CD8-positive, alpha-beta memory T cell (primary cell): ENCODE results near the gene CAMK2N2. TPM values are rescaled to one million over a fixed set of nuclear protein-coding genes. Genes with fewer than 3 reads are reported as not detected.
A peak's percentile ranks its signal among the peaks of the same experiment; 100 is the strongest.
"Not testable (repeated sequence)": the region's sequence is repeated elsewhere in the genome, so short reads cannot be mapped to it uniquely, and the experiment has no call there.

ENCODE experiments used
- CTCF ChIA-PET: fragments of 350-600 bp; sonication (Branson Sonifier 250); formaldehyde crosslinking; loops from one replicate; lab custom pipeline; 2021; ENCODE audit warnings: antibody characterized with exemption; lab: Charles Lee
- POLR2A ChIA-PET: fragments of 350-600 bp; sonication (Branson Sonifier 250); formaldehyde crosslinking; loops from one replicate; lab custom pipeline; 2021; ENCODE audit warnings: antibody characterized with exemption; lab: Charles Lee
- DNase-seq, 5 donors: peaks; one replicate each; pipeline versions ENCODE4 v3.0.0 to v3.0.0-alpha.2; 2020 to 2022; ENCODE audit warnings: mixed read lengths in 1 of 5
- H3K27ac ChIP-seq: one replicate; pipeline ENCODE4 v1.7.0; 2013; ENCODE audit warnings: low read depth, mild to moderate bottlenecking, low read length, moderate library complexity
- H3K27me3 ChIP-seq: 2 replicates; pipeline ENCODE4 v1.7.0; 2013; ENCODE audit warnings: low read length, mild to moderate bottlenecking; ENCODE audit not compliant: insufficient read depth, poor library complexity, severe bottlenecking
- H3K36me3 ChIP-seq: 2 replicates; pipeline ENCODE4 v1.7.0; 2013; ENCODE audit warnings: mild to moderate bottlenecking, low read length, moderate library complexity; ENCODE audit not compliant: insufficient read depth
- H3K4me1 ChIP-seq: 2 replicates; pipeline ENCODE4 v1.7.0; 2013; ENCODE audit warnings: mild to moderate bottlenecking, low read length, moderate library complexity; ENCODE audit not compliant: insufficient read depth
- H3K4me3 ChIP-seq: 2 replicates; pipeline ENCODE4 v1.7.0; 2013; ENCODE audit warnings: mild to moderate bottlenecking, low read length
- H3K9me3 ChIP-seq: 2 replicates; pipeline ENCODE4 v1.7.0; 2013; ENCODE audit warnings: mild to moderate bottlenecking, low read length
- H3K27ac Mint-ChIP-seq, 8 donors: one replicate each; pipeline ENCODE4 v1.8.0; 2020 to 2021; ENCODE audit warnings: mixed read lengths in 8 of 8, mild to moderate bottlenecking in 6 of 8, inconsistent platforms in 3 of 8, moderate library complexity in 3 of 8
- H3K27me3 Mint-ChIP-seq, 2 donors: one replicate each; pipeline ENCODE4 v1.8.0; 2020 to 2021; ENCODE audit warnings: mixed read lengths in 2 of 2, mild to moderate bottlenecking in 1 of 2, moderate library complexity in 1 of 2
- H3K36me3 Mint-ChIP-seq, 3 donors: one replicate each; pipeline ENCODE4 v1.8.0; 2020 to 2021; ENCODE audit warnings: mixed read lengths in 3 of 3, inconsistent platforms in 1 of 3, mild to moderate bottlenecking in 1 of 3
- H3K4me1 Mint-ChIP-seq, 3 donors: one replicate each; pipeline ENCODE4 v1.8.0; 2020 to 2021; ENCODE audit warnings: mixed read lengths in 3 of 3, inconsistent platforms in 1 of 3, mild to moderate bottlenecking in 1 of 3
- H3K4me3 Mint-ChIP-seq, 7 donors: one replicate each; pipeline ENCODE4 v1.8.0; 2020 to 2021; ENCODE audit warnings: mixed read lengths in 7 of 7, mild to moderate bottlenecking in 6 of 7, moderate library complexity in 4 of 7, inconsistent platforms in 2 of 7
- H3K9me3 Mint-ChIP-seq, 5 donors: one replicate each; pipeline ENCODE4 v1.8.0; 2020 to 2022; ENCODE audit warnings: mixed read lengths in 5 of 5, mild to moderate bottlenecking in 3 of 5, moderate library complexity in 2 of 5, inconsistent platforms in 1 of 5
- polyA plus RNA-seq: library from polyadenylated mRNA; unstranded; fragments of 300-500 nt; fragmentation: Illumina TruSeq; gene quantifications from one replicate; pipeline ENCODE4 v1.2.3, GENCODE V29; 2021
- total RNA-seq, 2 experiments: library from RNA; stranded (reverse); gene quantifications; one replicate each; pipeline ENCODE4 v1.2.3, GENCODE V29; 2021

CAMK2N2 gene
- total and polyA plus RNA-seq, 3 experiments from 2014 or later: 0.66 to 0.77 TPM; not detected in 1

DNA sequence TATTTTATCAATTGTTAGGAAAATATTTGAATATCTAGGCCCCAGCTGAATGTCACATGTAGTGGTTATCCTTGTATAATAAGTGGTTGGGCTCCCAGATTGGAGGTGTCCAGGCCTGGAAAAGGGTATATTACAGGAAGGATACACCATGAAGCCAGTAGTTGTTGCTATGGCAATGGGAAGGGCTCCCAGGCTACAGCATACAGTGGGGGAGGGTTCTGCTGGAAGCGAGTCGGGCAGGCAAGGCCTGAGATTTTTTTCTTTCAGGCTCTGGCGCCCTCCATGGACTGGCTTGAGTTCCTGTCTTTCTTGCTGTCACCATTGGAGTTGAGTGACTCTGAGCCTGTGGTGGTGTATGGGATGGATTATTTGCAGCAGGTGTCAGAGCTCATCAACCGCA is 23.3 kb upstream of the CAMK2N2 start:
- Mint-ChIP-seq H3K4me1 (peaks cover 0 to 4% (median 0%) of the 10 kb centered on the region in 3 donors), H3K9me3 (no peaks in the 10 kb centered on the region)

DNA sequence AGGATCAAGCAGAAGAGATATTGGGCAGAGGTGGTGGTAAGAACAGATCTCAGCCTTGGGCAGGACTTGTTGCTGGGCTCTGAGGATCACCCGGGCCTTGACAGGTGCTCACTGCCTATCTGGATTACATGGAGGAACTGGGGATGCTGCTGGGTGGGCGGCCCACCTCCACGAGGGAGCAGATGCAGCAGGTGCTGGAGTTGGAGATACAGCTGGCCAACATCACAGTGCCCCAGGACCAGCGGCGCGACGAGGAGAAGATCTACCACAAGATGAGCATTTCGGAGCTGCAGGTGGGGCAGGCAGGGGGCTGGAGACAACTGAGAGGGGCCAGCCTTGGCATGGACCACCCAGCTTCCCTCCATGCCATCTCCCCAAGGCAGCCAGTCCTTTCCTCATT is 22.3 kb upstream of the CAMK2N2 start:
- CTCF ChIA-PET: interaction anchor here (1.4 kb wide), 1 partner anchor 56 kb away, joined by 3 read pairs; no protein-coding TSS in a partner anchor
- no peak for DNase-seq
- H3K4me1 ChIP-seq: no peaks in the 10 kb centered on the region
- H3K27me3 Mint-ChIP-seq: peaks cover 15 to 16% of the 10 kb centered on the region in 2 donors
- no peaks in the 10 kb centered on the region for H3K9me3 Mint-ChIP-seq
- no peaks in the 10 kb centered on the region for H3K4me1 Mint-ChIP-seq
- H3K4me3 Mint-ChIP-seq: no peak overlapping the region
- no peaks in the 10 kb centered on the region for H3K27me3 ChIP-seq
- H3K27ac Mint-ChIP-seq: peak overlapping the region in 1 of 8 donors; percentile 53
- no peaks in the 10 kb centered on the region for H3K36me3 Mint-ChIP-seq
- POLR2A ChIA-PET: no interaction called here
- H3K36me3 ChIP-seq: no peaks in the 10 kb centered on the region
- no peak overlapping the region for H3K27ac ChIP-seq
- H3K4me3 ChIP-seq: no peak overlapping the region
- H3K9me3 ChIP-seq: no peaks in the 10 kb centered on the region

More for the DNA sequence above, 23.3 kb upstream of the CAMK2N2 start:
- ChIA-PET POLR2A (no interaction called here), CTCF (interaction anchor here (1.4 kb wide), 1 partner anchor 57 kb away, joined by 3 read pairs; no protein-coding TSS in a partner anchor)
- H3K36me3 Mint-ChIP-seq: no peaks in the 10 kb centered on the region
- Histone ChIP-seq H3K4me3 (no peak overlapping the region), H3K36me3 (no peaks in the 10 kb centered on the region), H3K9me3 (no peaks in the 10 kb centered on the region), H3K27ac (no peak overlapping the region), H3K4me1 (no peaks in the 10 kb centered on the region), H3K27me3 (no peaks in the 10 kb centered on the region)
- H3K27me3 Mint-ChIP-seq: peaks cover 16 to 18% of the 10 kb centered on the region in 2 donors
- DNase-seq: no peak
- H3K4me3 Mint-ChIP-seq: no peak overlapping the region
- H3K27ac Mint-ChIP-seq: no peak overlapping the region

DNA sequence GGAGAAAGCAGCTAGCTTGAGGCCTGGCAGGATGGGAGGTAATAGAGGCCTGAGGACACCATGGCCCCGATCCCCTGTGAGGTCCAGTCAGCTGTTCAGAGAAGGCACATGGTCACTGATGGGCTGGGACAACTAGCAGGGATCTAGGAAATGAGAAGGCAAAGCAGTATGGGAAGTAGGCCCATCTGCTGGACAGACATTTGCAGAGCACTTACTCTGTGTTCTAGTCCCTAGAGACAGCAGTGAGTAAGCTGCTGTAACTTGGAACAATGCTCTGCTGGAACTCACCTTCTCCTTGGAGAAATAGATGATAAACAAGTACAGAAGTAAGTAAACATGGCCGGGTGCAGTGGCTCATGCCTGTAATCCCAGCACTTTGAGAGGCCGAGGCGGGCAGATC is 21.6 kb upstream of the CAMK2N2 start:
- H3K27me3 Mint-ChIP-seq: peaks cover 12 to 20% of the 10 kb centered on the region in 2 donors

DNA sequence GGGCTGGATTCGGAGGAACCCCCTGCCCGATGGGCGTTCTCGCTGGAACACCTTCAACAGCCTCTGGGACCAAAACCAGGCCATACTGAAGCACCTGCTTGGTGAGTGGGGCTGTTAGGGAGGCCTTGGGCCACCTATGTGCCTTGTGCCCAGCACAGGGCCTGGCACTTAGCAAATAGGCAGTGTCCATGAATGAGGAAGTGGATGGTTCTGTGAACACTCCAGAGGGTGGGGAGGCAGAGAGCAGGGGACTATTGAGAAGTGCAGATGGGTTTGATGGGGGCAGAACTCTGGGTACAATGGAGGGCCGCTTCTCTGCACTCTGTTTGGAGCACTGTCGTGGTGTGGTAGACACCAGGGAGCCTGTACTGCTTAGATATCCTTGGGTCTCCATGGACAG is 16.0 kb upstream of the CAMK2N2 start:
- peaks cover 0 to 5% (median 1%) of the 10 kb centered on the region in 3 donors for H3K36me3 Mint-ChIP-seq
- CTCF ChIA-PET: interaction anchor here (1.1 kb wide), 1 partner anchor 33 kb away, joined by 3 read pairs; no protein-coding TSS in a partner anchor

More for the DNA sequence above, 21.6 kb upstream of the CAMK2N2 start:
- no peaks in the 10 kb centered on the region for H3K36me3 Mint-ChIP-seq
- Histone ChIP-seq H3K9me3 (no peaks in the 10 kb centered on the region), H3K4me1 (no peaks in the 10 kb centered on the region), H3K27me3 (peaks cover 1% of the 10 kb centered on the region), H3K27ac (no peak overlapping the region), H3K4me3 (no peak overlapping the region), H3K36me3 (no peaks in the 10 kb centered on the region)
- H3K27ac Mint-ChIP-seq: no peak overlapping the region
- DNase-seq: no peak
- POLR2A ChIA-PET: interaction anchor here (0.9 kb wide), 1 partner anchor 9 kb away, joined by 3 read pairs; no protein-coding TSS in a partner anchor
- no peaks in the 10 kb centered on the region for H3K4me1 Mint-ChIP-seq
- H3K9me3 Mint-ChIP-seq: no peaks in the 10 kb centered on the region
- H3K4me3 Mint-ChIP-seq: no peak overlapping the region
- CTCF ChIA-PET: interaction anchor here (1.3 kb wide), 1 partner anchor 55 kb away, joined by 3 read pairs; no protein-coding TSS in a partner anchor

DNA sequence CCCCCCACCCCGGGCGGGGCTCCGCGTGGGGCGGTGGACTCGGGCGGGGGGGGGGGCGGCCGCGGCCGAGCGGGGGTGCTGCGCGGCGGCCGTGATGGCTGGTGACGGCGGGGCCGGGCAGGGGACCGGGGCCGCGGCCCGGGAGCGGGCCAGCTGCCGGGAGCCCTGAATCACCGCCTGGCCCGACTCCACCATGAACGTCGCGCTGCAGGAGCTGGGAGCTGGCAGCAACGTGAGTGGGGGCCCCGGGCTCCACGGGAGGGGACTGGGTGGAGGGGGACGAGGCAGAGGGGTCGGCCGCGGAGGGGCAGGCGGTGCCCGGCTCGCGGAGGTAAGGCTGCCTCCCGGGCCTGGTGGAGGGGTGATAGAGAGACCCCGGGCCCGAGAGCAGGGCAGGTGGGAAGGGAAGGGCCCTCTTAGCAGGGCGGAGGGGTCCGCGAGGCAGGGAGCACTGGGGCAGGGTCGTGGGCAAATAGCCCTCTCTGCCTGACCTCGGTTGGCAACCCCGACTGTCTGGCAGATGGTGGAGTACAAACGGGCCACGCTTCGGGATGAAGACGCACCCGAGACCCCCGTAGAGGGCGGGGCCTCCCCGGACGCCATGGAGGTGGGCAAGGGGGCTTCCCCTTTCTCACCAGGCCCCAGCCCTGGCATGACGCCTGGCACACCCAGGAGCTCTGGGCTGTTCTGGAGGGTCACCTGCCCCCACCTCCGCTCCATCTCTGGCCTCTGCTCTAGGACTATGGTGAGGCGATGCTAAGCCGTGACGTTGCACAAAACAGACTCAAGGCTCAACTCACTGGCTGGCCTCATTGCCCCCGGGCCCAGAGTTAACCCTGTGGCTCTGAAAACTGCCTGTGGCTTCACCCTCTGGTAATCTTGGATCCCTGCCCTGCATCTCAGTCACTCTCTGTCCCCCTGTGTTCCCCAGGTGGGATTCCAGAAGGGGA is 14.9 kb upstream of the CAMK2N2 start, which contains the start of gene ECE2:
Gene ECE2 (plus strand): TSS at position 62 of the 950 bp plus-strand sequence. CDS start 132 bp downstream, at position 194.
- Histone ChIP-seq H3K27me3 (peaks cover 12% of the 10 kb centered on the region), H3K36me3 (no peaks in the 10 kb centered on the region), H3K9me3 (no peaks in the 10 kb centered on the region), H3K4me3 (no peak within 1 kb of the TSS), H3K27ac (no peak within 1 kb of the TSS), H3K4me1 (no peaks in the 10 kb centered on the region)
- Mint-ChIP-seq H3K36me3 (peaks cover 0 to 5% (median 1%) of the 10 kb centered on the region in 3 donors), H3K27ac (peak within 1 kb of the TSS in 2 of 8 donors; percentile 52 to 53), H3K9me3 (no peaks in the 10 kb centered on the region), H3K27me3 (peaks cover 37 to 43% of the 10 kb centered on the region in 2 donors), H3K4me1 (peaks cover 0 to 8% (median 5%) of the 10 kb centered on the region in 3 donors), H3K4me3 (peak within 1 kb of the TSS in 2 of 7 donors; percentile 15 to 23)
- ChIA-PET CTCF (no interaction called here), POLR2A (no interaction called here)
- no peak for DNase-seq

More for the DNA sequence above, 16.0 kb upstream of the CAMK2N2 start:
- peak overlapping the region in 1 of 8 donors; percentile 54 for H3K27ac Mint-ChIP-seq
- peaks cover 12% of the 10 kb centered on the region for H3K27me3 ChIP-seq
- H3K27me3 Mint-ChIP-seq: peaks cover 37 to 43% of the 10 kb centered on the region in 2 donors
- POLR2A ChIA-PET: no interaction called here
- H3K36me3 ChIP-seq: no peaks in the 10 kb centered on the region
- no peaks in the 10 kb centered on the region for H3K9me3 Mint-ChIP-seq
- no peaks in the 10 kb centered on the region for H3K9me3 ChIP-seq
- H3K4me3 Mint-ChIP-seq: no peak overlapping the region
- no peak for DNase-seq
- no peak overlapping the region for H3K4me3 ChIP-seq
- peaks cover 0 to 8% (median 5%) of the 10 kb centered on the region in 3 donors for H3K4me1 Mint-ChIP-seq
- no peaks in the 10 kb centered on the region for H3K4me1 ChIP-seq
- no peak overlapping the region for H3K27ac ChIP-seq

DNA sequence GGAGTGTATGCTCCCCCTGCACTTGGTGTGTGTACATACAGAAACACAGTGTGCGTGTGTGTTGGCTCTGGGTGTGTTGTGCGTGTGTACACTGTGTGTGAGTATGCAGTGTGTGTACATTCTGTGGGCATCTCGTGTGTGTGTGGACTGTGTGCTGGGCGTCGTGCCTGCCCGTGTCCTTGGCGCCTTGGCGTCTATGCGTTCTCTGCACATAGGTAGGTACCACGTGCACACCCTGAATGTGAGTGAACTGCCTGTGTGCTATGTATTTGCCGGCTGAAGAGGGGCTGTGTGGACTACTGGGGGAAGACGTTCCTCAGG is 14.0 kb upstream of the CAMK2N2 start:
- H3K4me1 ChIP-seq: no peaks in the 10 kb centered on the region
- no peak for DNase-seq
- H3K36me3 Mint-ChIP-seq: peaks cover 0 to 5% (median 1%) of the 10 kb centered on the region in 3 donors
- H3K4me1 Mint-ChIP-seq: peaks cover 0 to 8% (median 5%) of the 10 kb centered on the region in 3 donors
- H3K4me3 Mint-ChIP-seq: peak overlapping the region in 2 of 7 donors; percentile 15 to 23
- ChIA-PET POLR2A (no interaction called here), CTCF (no interaction called here)
- H3K9me3 ChIP-seq: no peaks in the 10 kb centered on the region
- no peaks in the 10 kb centered on the region for H3K36me3 ChIP-seq
- no peak overlapping the region for H3K27ac ChIP-seq
- H3K27me3 Mint-ChIP-seq: peaks cover 36 to 43% of the 10 kb centered on the region in 2 donors
- no peak overlapping the region for H3K4me3 ChIP-seq
- peaks cover 12% of the 10 kb centered on the region for H3K27me3 ChIP-seq
- H3K27ac Mint-ChIP-seq: peak overlapping the region in 2 of 8 donors; percentile 22 to 52
- H3K9me3 Mint-ChIP-seq: no peaks in the 10 kb centered on the region

DNA sequence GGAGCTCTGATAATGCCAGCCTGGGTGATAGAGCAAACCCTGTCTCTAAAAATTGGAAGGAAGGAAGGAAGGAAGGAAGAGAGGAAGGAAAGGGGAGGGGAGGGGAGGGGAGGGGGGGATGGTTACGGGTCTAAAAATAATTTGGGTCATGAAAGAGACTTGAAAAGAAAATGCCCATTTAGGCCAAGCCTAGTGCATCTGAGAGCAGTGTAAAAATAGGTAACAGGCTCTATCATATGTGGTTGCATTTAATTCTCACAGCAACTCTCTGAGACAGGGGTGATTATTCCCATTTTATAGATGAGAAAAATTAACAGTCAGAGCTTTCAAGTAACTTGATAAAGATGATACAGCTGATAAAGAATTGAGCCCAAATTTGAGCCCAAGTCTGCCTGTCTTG is 10.9 kb upstream of the CAMK2N2 start:
- peaks cover 6% of the 10 kb centered on the region for H3K27me3 ChIP-seq
- POLR2A ChIA-PET: no interaction called here
- H3K4me3 ChIP-seq: no peak overlapping the region
- CTCF ChIA-PET: no interaction called here
- Mint-ChIP-seq H3K4me1 (peaks cover 0 to 8% (median 5%) of the 10 kb centered on the region in 3 donors), H3K9me3 (no peaks in the 10 kb centered on the region), H3K36me3 (peaks cover 0 to 5% (median 0%) of the 10 kb centered on the region in 3 donors), H3K27ac (no peak overlapping the region), H3K4me3 (no peak overlapping the region), H3K27me3 (peaks cover 41 to 43% of the 10 kb centered on the region in 2 donors)
- no peak overlapping the region for H3K27ac ChIP-seq
- H3K4me1 ChIP-seq: no peaks in the 10 kb centered on the region
- H3K9me3 ChIP-seq: no peaks in the 10 kb centered on the region
- DNase-seq: no peak
- H3K36me3 ChIP-seq: no peaks in the 10 kb centered on the region

DNA sequence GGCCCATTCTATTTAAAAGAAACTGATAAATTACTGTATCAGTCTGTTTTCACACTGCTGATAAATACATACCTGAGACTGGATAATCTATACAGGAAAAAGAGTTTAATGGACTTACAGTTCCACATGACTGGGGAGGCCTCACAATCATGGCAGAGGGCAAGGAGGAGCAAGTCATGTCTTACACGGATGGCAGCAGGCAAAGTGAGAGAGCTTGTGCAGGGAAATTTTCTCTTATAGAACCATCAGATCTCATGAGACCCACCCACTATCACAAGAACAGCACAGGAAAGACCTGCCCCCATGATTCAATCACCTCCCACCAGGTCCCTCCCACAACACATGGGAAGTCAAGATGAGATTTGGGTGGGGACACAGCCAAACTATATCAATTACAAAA is 5.9 kb upstream of the CAMK2N2 start:
- H3K36me3 Mint-ChIP-seq, H3K9me3 Mint-ChIP-seq, POLR2A ChIA-PET, H3K4me1 ChIP-seq, DNase-seq, CTCF ChIA-PET, H3K4me3 Mint-ChIP-seq, H3K27ac ChIP-seq, H3K4me3 ChIP-seq, H3K9me3 ChIP-seq, H3K4me1 Mint-ChIP-seq, H3K36me3 ChIP-seq: not testable (repeated sequence)
- peaks cover 16% of the 10 kb centered on the region for H3K27me3 ChIP-seq
- H3K27ac Mint-ChIP-seq: peak overlapping the region in 1 of 8 donors; percentile 77
- H3K27me3 Mint-ChIP-seq: peaks cover 28 to 37% of the 10 kb centered on the region in 2 donors
